ENCODE measurements around the gene OXSR1.

The OXSR1 gene

DNA sequence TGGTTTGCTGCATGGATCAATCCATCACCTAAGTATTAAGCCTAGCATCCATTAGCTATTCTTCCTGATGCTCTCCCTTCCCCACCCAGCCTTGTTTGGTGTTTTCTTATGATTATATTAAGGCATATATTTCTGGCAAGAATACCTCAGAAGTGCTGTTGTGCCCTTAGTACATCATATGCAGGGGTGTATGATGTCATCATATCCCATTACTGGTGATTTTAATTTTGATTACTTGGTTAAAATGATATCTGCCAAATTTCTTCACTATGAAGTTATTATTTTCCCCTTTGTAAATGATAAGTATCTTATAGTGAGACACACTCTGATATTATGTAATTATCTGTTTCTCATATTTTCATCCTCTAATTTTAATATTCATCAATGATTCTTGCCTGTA lies 132.2 kb downstream of the OXSR1 start:
- no peak for DNase-seq (ENCODE audit: low read depth)
- TF ChIP-seq POLR2A (IDR thresholded peaks at IDR 0.05; ENCODE audit: extremely low read depth, insufficient read length) (no peak), MYC (IDR thresholded peaks at IDR 0.05; ENCODE audit: low read depth, low read length) (no peak)
- TF ChIP-seq, protein P1, sequence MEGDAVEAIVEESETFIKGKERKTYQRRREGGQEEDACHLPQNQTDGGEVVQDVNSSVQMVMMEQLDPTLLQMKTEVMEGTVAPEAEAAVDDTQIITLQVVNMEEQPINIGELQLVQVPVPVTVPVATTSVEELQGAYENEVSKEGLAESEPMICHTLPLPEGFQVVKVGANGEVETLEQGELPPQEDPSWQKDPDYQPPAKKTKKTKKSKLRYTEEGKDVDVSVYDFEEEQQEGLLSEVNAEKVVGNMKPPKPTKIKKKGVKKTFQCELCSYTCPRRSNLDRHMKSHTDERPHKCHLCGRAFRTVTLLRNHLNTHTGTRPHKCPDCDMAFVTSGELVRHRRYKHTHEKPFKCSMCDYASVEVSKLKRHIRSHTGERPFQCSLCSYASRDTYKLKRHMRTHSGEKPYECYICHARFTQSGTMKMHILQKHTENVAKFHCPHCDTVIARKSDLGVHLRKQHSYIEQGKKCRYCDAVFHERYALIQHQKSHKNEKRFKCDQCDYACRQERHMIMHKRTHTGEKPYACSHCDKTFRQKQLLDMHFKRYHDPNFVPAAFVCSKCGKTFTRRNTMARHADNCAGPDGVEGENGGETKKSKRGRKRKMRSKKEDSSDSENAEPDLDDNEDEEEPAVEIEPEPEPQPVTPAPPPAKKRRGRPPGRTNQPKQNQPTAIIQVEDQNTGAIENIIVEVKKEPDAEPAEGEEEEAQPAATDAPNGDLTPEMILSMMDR (IDR thresholded peaks at IDR 0.05; ENCODE audit: low read depth, low read length): no peak
- TF ChIP-seq, protein P2, sequence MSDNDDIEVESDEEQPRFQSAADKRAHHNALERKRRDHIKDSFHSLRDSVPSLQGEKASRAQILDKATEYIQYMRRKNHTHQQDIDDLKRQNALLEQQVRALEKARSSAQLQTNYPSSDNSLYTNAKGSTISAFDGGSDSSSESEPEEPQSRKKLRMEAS (IDR thresholded peaks at IDR 0.05; ENCODE audit: low read depth, low read length): no peak

DNA sequence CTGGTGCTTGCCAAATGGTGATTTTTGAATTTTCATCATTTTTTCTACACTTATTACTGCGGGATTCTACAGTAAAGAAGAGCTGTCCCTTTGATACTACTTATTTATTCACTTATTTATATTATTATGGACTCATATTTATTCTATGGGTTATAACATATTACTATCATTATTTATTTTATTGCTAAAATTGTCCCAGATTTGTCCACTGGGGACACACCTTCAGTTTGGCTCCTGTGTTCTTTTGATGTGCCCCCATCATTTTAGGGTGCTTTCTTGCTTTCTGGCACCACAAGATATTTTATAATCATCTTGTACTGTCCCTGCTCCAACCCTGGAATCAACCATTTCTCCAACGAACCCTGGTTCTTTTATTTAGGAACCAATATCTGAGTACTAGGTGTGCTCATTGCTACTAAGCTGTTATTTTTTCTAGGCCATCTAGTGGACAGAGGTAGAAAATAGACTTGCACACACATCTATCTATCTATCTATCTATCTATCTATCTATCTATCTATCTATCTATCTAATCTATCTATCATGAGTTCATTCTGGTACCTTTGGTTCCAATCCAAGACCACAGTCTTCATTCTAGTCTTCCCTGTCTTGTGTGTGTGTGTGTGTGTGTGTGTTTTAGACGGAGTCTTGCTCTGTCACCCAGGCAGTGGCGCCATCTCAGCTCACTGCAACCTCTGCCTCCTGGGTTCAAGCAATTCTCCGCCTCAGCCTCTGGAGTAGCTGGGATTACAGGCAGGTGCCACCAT lies 132.8 kb downstream of the OXSR1 start:
- no peak for TF ChIP-seq MYC (IDR thresholded peaks at IDR 0.05; ENCODE audit: low read depth, low read length)
- TF ChIP-seq, protein P1 (IDR thresholded peaks at IDR 0.05; ENCODE audit: low read depth, low read length): peak; percentile 27
- no peak overlapping the region for H3K4me3 ChIP-seq (ENCODE audit: low read depth, low read length)
- peak; percentile 20 for DNase-seq (ENCODE audit: low read depth)

More for the DNA sequence above, 132.2 kb downstream of the OXSR1 start:
- no peak overlapping the region for H3K4me3 ChIP-seq (ENCODE audit: low read depth, low read length)
